HepG2 (cell line): ENCODE results near the gene TPGS1. TPM values are rescaled to one million over a fixed set of nuclear protein-coding genes. Genes with fewer than 3 reads are reported as not detected.

Experiments
- ATAC-seq: fragments of 200-7000 bp; cut with Tn5 transposase; 3 replicates; pipeline ENCODE4 v1.9.1; 2020; ENCODE audit warnings: mild to moderate bottlenecking, moderate library complexity
- BruUV-seq: library from RNA; stranded (reverse); fragments of 400-500 nt; replicated peaks from 2 replicates; lab custom pipeline; 2021; lab: Mats Ljungman, UMichigan
- CTCF ChIA-PET: fragments of 300-600 bp; formaldehyde crosslinking; extraction: SDS; loops from one replicate; lab custom pipeline; 2021; ENCODE audit warnings: low total read pairs, inconsistent platforms, low intra/inter-chr PET ratio; lab: Yijun Ruan, JAX
- POLR2A ChIA-PET: fragments of 350-600 bp; sonication (Branson Sonifier 250); formaldehyde crosslinking; loops from one replicate; lab custom pipeline; 2020; ENCODE audit warnings: antibody characterized with exemption, inconsistent platforms; lab: Yijun Ruan, JAX
- DNase-seq: peaks from one replicate; pipeline ENCODE4 v3.0.0-alpha.2; 2015; ENCODE audit warnings: low spot score
- FAIRE-seq: peaks from 3 replicates; lab custom pipeline; 2011; peaks lifted over from hg19 to GRCh38; lab: Jason Lieb, UNC
- H2AFZ ChIP-seq: one replicate; pipeline ENCODE4 v1.6.1; 2011; ENCODE audit warnings: low read length, inconsistent platforms
- H3K27ac ChIP-seq: fragments of 300-600 bp; 3 replicates; pipeline ENCODE4 v1.8.0; 2011; ENCODE audit warnings: mixed run types, mild to moderate bottlenecking, mixed read lengths, low read length, inconsistent platforms; ENCODE audit not compliant: insufficient read depth; ENCODE audit errors: extremely low read length
- H3K27me3 ChIP-seq, 2 experiments: fragments of 200-600 bp in 1 of 2; 2 replicates in 1 of 2; 3 replicates in 1 of 2; pipeline versions ENCODE4 v1.6.0 to v1.8.0; 2011; ENCODE audit warnings: low read length in 2 of 2, mild to moderate bottlenecking in 2 of 2, moderate library complexity in 2 of 2, inconsistent platforms in 1 of 2; ENCODE audit not compliant: insufficient read depth in 2 of 2, control insufficient read depth in 1 of 2
- H3K36me3 ChIP-seq, 2 experiments: fragments of 200-600 bp in 1 of 2; replicated peaks in 1 of 2; 2 replicates in 1 of 2; 3 replicates in 1 of 2; pipeline versions ENCODE4 v1.5.1 to v1.8.0; 2011; ENCODE audit warnings: low read length in 2 of 2, inconsistent platforms in 1 of 2; ENCODE audit not compliant: insufficient read depth in 2 of 2, control insufficient read depth in 1 of 2
- H3K4me1 ChIP-seq: 2 replicates; pipeline ENCODE4 v1.5.1; 2012; ENCODE audit warnings: low read length, inconsistent platforms; ENCODE audit not compliant: insufficient read depth
- H3K4me2 ChIP-seq: 2 replicates; pipeline ENCODE4 v1.6.0; 2011; ENCODE audit warnings: low read depth, low read length, inconsistent platforms
- H3K4me3 ChIP-seq, 3 experiments: fragments of 200-600 bp in 1 of 3; sonication (generic), shearing (Covaris generic) in 1 of 3; replicated peaks in 1 of 3; 2 replicates each; pipeline ENCODE4 v1.5.1; 2011 to 2016; ENCODE audit warnings: low read length in 3 of 3, inconsistent platforms in 2 of 3, low read depth in 2 of 3, mild to moderate bottlenecking in 2 of 3, control low read depth in 1 of 3, mixed read lengths in 1 of 3; ENCODE audit not compliant: insufficient read depth in 1 of 3
- H3K79me2 ChIP-seq: one replicate; pipeline ENCODE4 v1.6.1; 2011; ENCODE audit warnings: low read length, inconsistent platforms; ENCODE audit not compliant: insufficient read depth
- H3K9ac ChIP-seq: 2 replicates; pipeline ENCODE4 v1.6.0; 2011; ENCODE audit warnings: mild to moderate bottlenecking, low read depth, low read length, inconsistent platforms; ENCODE audit not compliant: insufficient read depth
- H3K9me3 ChIP-seq: 2 replicates; pipeline ENCODE4 v1.5.1; 2012; ENCODE audit warnings: mild to moderate bottlenecking, low read length
- H4K20me1 ChIP-seq: 2 replicates; pipeline ENCODE4 v1.6.0; 2011; ENCODE audit warnings: inconsistent platforms, mild to moderate bottlenecking, low read length, moderate library complexity; ENCODE audit not compliant: insufficient read depth
- ATF2 ChIP-seq: sonication (generic); formaldehyde crosslinking; IDR thresholded peaks from 2 replicates; pipeline ENCODE4 v1.4.0; 2020; ENCODE audit warnings: missing genetic modification reagents
- ATF7 ChIP-seq, 2 experiments: fragments of 450-650 bp in 1 of 2; sonication (generic) in 1 of 2; formaldehyde crosslinking in 1 of 2; IDR thresholded peaks; 2 replicates each; pipeline versions ENCODE4 v1.4.0 to v1.6.1; 2016 to 2020; ENCODE audit warnings: antibody characterized with exemption in 1 of 2, mild to moderate bottlenecking in 1 of 2, missing genetic modification reagents in 1 of 2
- CBX1 ChIP-seq: IDR thresholded peaks from one replicate; pipeline ENCODE4 v1.6.1; 2016; ENCODE audit warnings: antibody characterized with exemption, low read depth
- CSRNP1 ChIP-seq: sonication (generic); formaldehyde crosslinking; IDR thresholded peaks from 2 replicates; pipeline ENCODE4 v1.8.1; 2023; ENCODE audit warnings: mild to moderate bottlenecking, missing genetic modification reagents
- EHMT2 ChIP-seq: fragments of 200-600 bp; sonication (generic); IDR thresholded peaks from 2 replicates; pipeline ENCODE4 v1.7.0; 2017; ENCODE audit warnings: antibody characterized with exemption, low read depth, low read length, borderline replicate concordance
- KAT7 ChIP-seq: IDR thresholded peaks from 2 replicates; pipeline ENCODE4 v1.6.1; 2018; ENCODE audit warnings: borderline replicate concordance, missing compliant biosample characterization
- NFIC ChIP-seq: IDR thresholded peaks from 2 replicates; pipeline ENCODE4 v1.6.1; 2012; ENCODE audit warnings: mild to moderate bottlenecking, low read length, inconsistent platforms
- NFKB2 ChIP-seq: sonication (generic); formaldehyde crosslinking; IDR thresholded peaks from 2 replicates; pipeline ENCODE4 v1.4.0; 2020; ENCODE audit warnings: missing genetic modification reagents, borderline replicate concordance
- NR3C1 ChIP-seq: sonication (generic); formaldehyde crosslinking; IDR thresholded peaks from 2 replicates; pipeline ENCODE4 v1.4.0; 2020; ENCODE audit warnings: missing genetic modification reagents
- RBM39 ChIP-seq: fragments of 200-400 bp; formaldehyde crosslinking; IDR thresholded peaks from one replicate; pipeline ENCODE4 v1.6.1; 2018; ENCODE audit warnings: antibody characterized with exemption, mild to moderate bottlenecking, low read depth, low read length; ENCODE audit not compliant: poor library complexity, severe bottlenecking
- SAP130 ChIP-seq: IDR thresholded peaks from 2 replicates; pipeline ENCODE4 v1.6.1; 2016; ENCODE audit warnings: low read depth
- SNAPC2 ChIP-seq: sonication (generic); formaldehyde crosslinking; IDR thresholded peaks from 2 replicates; pipeline ENCODE4 v1.8.1; 2022; ENCODE audit warnings: mild to moderate bottlenecking, missing genetic modification reagents
- TBX3 ChIP-seq: fragments of 450-650 bp; IDR thresholded peaks from 2 replicates; pipeline ENCODE4 v1.6.1; 2017; ENCODE audit warnings: antibody characterized with exemption, mild to moderate bottlenecking, inconsistent platforms, borderline replicate concordance
- ZNF230 ChIP-seq: sonication (generic); formaldehyde crosslinking; IDR thresholded peaks from 2 replicates; pipeline ENCODE4 v1.4.0; 2020; ENCODE audit warnings: mild to moderate bottlenecking, missing genetic modification reagents
- ZNF24 ChIP-seq: fragments of 450-650 bp; IDR thresholded peaks from 2 replicates; pipeline ENCODE4 v1.6.1; 2017; ENCODE audit warnings: antibody characterized with exemption, mild to moderate bottlenecking
- ZNF263 ChIP-seq: sonication (generic); formaldehyde crosslinking; IDR thresholded peaks from 2 replicates; pipeline ENCODE4 v1.4.0; 2020; ENCODE audit warnings: missing genetic modification reagents
- ZNF556 ChIP-seq: sonication (generic); formaldehyde crosslinking; IDR thresholded peaks from 2 replicates; pipeline ENCODE4 v1.4.0; 2020; ENCODE audit warnings: mild to moderate bottlenecking, missing genetic modification reagents, borderline replicate concordance
- ZNF576 ChIP-seq: sonication (generic); formaldehyde crosslinking; IDR thresholded peaks from 2 replicates; pipeline ENCODE4 v1.4.0; 2020; ENCODE audit warnings: mild to moderate bottlenecking, missing genetic modification reagents
- ZNF788 ChIP-seq: sonication (generic); formaldehyde crosslinking; IDR thresholded peaks from 2 replicates; pipeline ENCODE4 v1.5.0; 2020; ENCODE audit warnings: mild to moderate bottlenecking, missing genetic modification reagents, borderline replicate concordance
- ZSCAN31 ChIP-seq: sonication (generic); formaldehyde crosslinking; IDR thresholded peaks from 2 replicates; pipeline ENCODE4 v1.5.0; 2020; ENCODE audit warnings: low read depth, mild to moderate bottlenecking, missing genetic modification reagents
- WGBS: methylation state at CpG from one replicate; pipeline ENCODE4 v1.1.6; 2017; ENCODE audit warnings: low lambda C conversion rate; 5-methylcytosine and 5-hydroxymethylcytosine counted together
- in situ Hi-C: cut with HindIII; loops from 2 replicates; pipeline ENCODE4 v1.10.0; 2017; ENCODE audit warnings: low pct_unique_long_range_greater_than_20kb; ENCODE audit not compliant: extremely low pct_ligation_motif_present
- intact Hi-C: fragments of 100-400 bp; cut with micrococcal nuclease; formaldehyde crosslinking; loops from one replicate; pipeline ENCODE4 v1.10.0; 2022; ENCODE audit not compliant: unreplicated experiment
- polyA plus RNA-seq, 8 experiments: library from polyadenylated mRNA; depleted of rRNA in 3 of 8; stranded (reverse) in 7 of 8; unstranded in 1 of 8; fragments of >200 nt; fragmentation: Illumina TruSeq in 4 of 8; extraction: Trizol in 4 of 8; gene quantifications; 2 replicates each; pipeline versions ENCODE4 v1.2.1 to v1.2.3, GENCODE V29; 2011 to 2016; ENCODE audit warnings: low read depth in 4 of 8, missing spikeins in 1 of 8, mixed read lengths in 1 of 8; ENCODE audit not compliant: insufficient read depth in 1 of 8
- total RNA-seq, 5 experiments: library from RNA; depleted of rRNA; stranded (reverse); fragments of >200 nt; fragmentation: Illumina TruSeq; extraction: Trizol; gene quantifications; 2 replicates each; pipeline ENCODE4 v1.2.3, GENCODE V29; 2016; ENCODE audit warnings: low read depth in 1 of 5

TPGS1 gene
- total and polyA plus RNA-seq, 2 of the 13 experiments (the other 11 are each of a cell fraction or from before 2014, with no cell fraction given): 1.1 to 6.2 TPM

- Histone ChIP-seq H3K27me3 (no peaks in the 10 kb centered on the region), H3K79me2 (no peaks in the 10 kb centered on the region), H3K9ac (no peak overlapping the region), H3K4me2 (peak overlapping the region; percentile 34), H3K4me3 (no peak overlapping the region; a peak in 1 of 6 replicates), H3K9me3 (no peaks in the 10 kb centered on the region), H2AFZ (no peak overlapping the region), H3K4me1 (peaks cover 44% of the 10 kb centered on the region), H3K36me3 (no peaks in the 10 kb centered on the region), H4K20me1 (no peaks in the 10 kb centered on the region; the same call in 1 of the 2 replicates), H3K27ac (peak overlapping the region; percentile 39)
- ATAC-seq (peak; percentile 50), DNase-seq (peak; percentile 82), FAIRE-seq (peak; percentile 65)
- no TSS peak for BruUV-seq
- ChIA-PET CTCF (interaction anchor here (1.0 to 1.6 kb wide), 4 partner anchors 15 to 127 kb away, joined by 5 to 16 read pairs (median 7); partner anchors contain the start of gene CDC34), POLR2A (interaction anchor here (0.9 to 1.8 kb wide), 7 partner anchors 10 to 170 kb away, joined by 3 to 32 read pairs (median 6); partner anchors contain the start of gene CDC34)
- in situ Hi-C loops (no loop called here), intact Hi-C loops (no loop called here)
- WGBS: 16% methylated on average over 21 of the region's 21 CpGs
- TF ChIP-seq EHMT2 (no peak), TBX3 (no peak), NFKB2 (CRISPR knock-in tag) (peak; percentile 25; the same call in 1 of the 2 replicates), ZNF556 (CRISPR knock-in tag) (peak; percentile 56; the same call in 1 of the 2 replicates), ATF7 (IDR thresholded peaks at IDR 0.05) (no peak), ATF7 (CRISPR knock-in tag; IDR thresholded peaks at IDR 0.05) (no peak), SAP130 (CRISPR knock-in tag) (peak; percentile 75), KAT7 (CRISPR knock-in tag) (no peak), ZSCAN31 (CRISPR knock-in tag) (peak; percentile 61; the same call in 1 of the 2 replicates), ZNF576 (CRISPR knock-in tag) (no peak), NFIC (no peak), ATF2 (CRISPR knock-in tag) (peak; percentile 82), ZNF263 (CRISPR knock-in tag) (peak; percentile 69), ZNF24 (no peak), NR3C1 (no peak), SNAPC2 (no peak), ZNF230 (0 out of 2 replicates have a peak, but pooled peaks have one; percentile 29), CSRNP1 (no peak), RBM39 (no peak), CBX1 (peak; percentile 66), ZNF788 (peak; percentile 79; the same call in 1 of the 2 replicates)
Observed at GRCh38 chr19:510606-511100, 3.4 kb downstream of the TPGS1 start.
